Natural killer cell treated with Interleukin-12 subunit alpha and Interleukin-12 subunit beta and Interleukin-15 and Interleukin-18, amount 100 ng/mL, for 72 hours (primary cell): ENCODE results near the gene LEFTY2. TPM values are rescaled to one million over a fixed set of nuclear protein-coding genes. Genes with fewer than 3 reads are reported as not detected.
"Not testable (repeated sequence)": the region's sequence is repeated elsewhere in the genome, so short reads cannot be mapped to it uniquely, and the experiment has no call there.

ENCODE experiments used
- ATAC-seq, 2 donors: fragments of 150-1000 bp; cut with Tn5 transposase in 1 of 2; sonication (Bioruptor Pico), chemical (Tn5 transposase) in 1 of 2; 2 replicates each; pipeline ENCODE4 v1.10.0; 2021
- DNase-seq: peaks from one replicate; pipeline ENCODE4 v3.0.0; 2022; ENCODE audit warnings: low spot score
- H3K27ac Mint-ChIP-seq, 2 donors: 1 replicate in 1 of 2; 2 replicates in 1 of 2; pipeline ENCODE4 v1.8.0; 2022; ENCODE audit warnings: mixed read lengths in 2 of 2, mild to moderate bottlenecking in 1 of 2, moderate library complexity in 1 of 2
- H3K27me3 Mint-ChIP-seq, 2 donors: 1 replicate in 1 of 2; 2 replicates in 1 of 2; pipeline ENCODE4 v1.8.0; 2022; ENCODE audit warnings: mixed read lengths in 2 of 2
- H3K36me3 Mint-ChIP-seq: one replicate; pipeline ENCODE4 v1.8.0; 2022; ENCODE audit warnings: mixed read lengths
- H3K4me1 Mint-ChIP-seq, 2 donors: 1 replicate in 1 of 2; 2 replicates in 1 of 2; pipeline ENCODE4 v1.8.0; 2022; ENCODE audit warnings: low read depth in 2 of 2, mixed read lengths in 2 of 2, mild to moderate bottlenecking in 1 of 2
- H3K4me3 Mint-ChIP-seq: one replicate; pipeline ENCODE4 v1.8.0; 2022; ENCODE audit warnings: mixed read lengths
- H3K9me3 Mint-ChIP-seq: 2 replicates; pipeline ENCODE4 v1.8.0; 2022; ENCODE audit warnings: mixed read lengths
- total RNA-seq, 2 donors: library from RNA; stranded (reverse); gene quantifications; one replicate each; pipeline ENCODE4 v1.2.3, GENCODE V29; 2022

The LEFTY2 gene
- total RNA-seq, 2 donors from 2014 or later, result not detected

GRCh38 chr1:225944387-225944786, 3.4 kb upstream of the LEFTY2 start:
- peaks cover 5 to 6% of the 10 kb centered on the region in 2 donors for H3K27me3 Mint-ChIP-seq
- H3K4me3 Mint-ChIP-seq, result peak overlapping the region; percentile 28
- H3K27ac Mint-ChIP-seq, result peak overlapping the region in 1 of 2 donors; percentile 39
- ATAC-seq, result peak; percentile 11 to 55
- H3K9me3 Mint-ChIP-seq, result no peaks in the 10 kb centered on the region
- no peak for DNase-seq
- H3K4me1 Mint-ChIP-seq, result peaks cover 13 to 17% of the 10 kb centered on the region in 2 donors
- H3K36me3 Mint-ChIP-seq, result no peaks in the 10 kb centered on the region

GRCh38 chr1:225943582-225943981, 2.6 kb upstream of the LEFTY2 start:
- Mint-ChIP-seq H3K27me3 (peaks cover 3 to 6% of the 10 kb centered on the region in 2 donors), H3K27ac (no peak overlapping the region), H3K9me3 (no peaks in the 10 kb centered on the region), H3K4me1 (peaks cover 13 to 17% of the 10 kb centered on the region in 2 donors), H3K4me3 (no peak overlapping the region), H3K36me3 (no peaks in the 10 kb centered on the region)
- no peak for DNase-seq
- ATAC-seq, result no peak

GRCh38 chr1:225942574-225942973, 1.6 kb upstream of the LEFTY2 start:
- Mint-ChIP-seq H3K4me3 (no peak overlapping the region), H3K27me3 (peaks cover 0 to 2% of the 10 kb centered on the region in 2 donors), H3K27ac (no peak overlapping the region), H3K36me3 (no peaks in the 10 kb centered on the region), H3K9me3 (no peaks in the 10 kb centered on the region), H3K4me1 (peaks cover 13 to 17% of the 10 kb centered on the region in 2 donors)
- DNase-seq (no peak), ATAC-seq (no peak)

- H3K4me1 Mint-ChIP-seq, result peaks cover 13 to 17% of the 10 kb centered on the region in 2 donors
- H3K27ac Mint-ChIP-seq, result no peak overlapping the region
- H3K36me3 Mint-ChIP-seq, result no peaks in the 10 kb centered on the region
Measured at GRCh38 chr1:225941942-225942222, 862 bp upstream of the LEFTY2 start.

GRCh38 chr1:225940385-225941151, 452 bp downstream of the LEFTY2 start:
- DNase-seq (no peak), ATAC-seq (no peak)
- Mint-ChIP-seq H3K4me3 (no peak overlapping the region), H3K36me3 (no peaks in the 10 kb centered on the region), H3K9me3 (no peaks in the 10 kb centered on the region), H3K27me3 (no peaks in the 10 kb centered on the region), H3K4me1 (peaks cover 13 to 17% of the 10 kb centered on the region in 2 donors), H3K27ac (no peak overlapping the region)

More at GRCh38 chr1:225941942-225942222, 862 bp upstream of the LEFTY2 start:
- Mint-ChIP-seq H3K4me3 (no peak overlapping the region), H3K9me3 (no peaks in the 10 kb centered on the region), H3K27me3 (no peaks in the 10 kb centered on the region)
- no peak for ATAC-seq
- DNase-seq, result no peak

- not testable (repeated sequence) for H3K4me3 Mint-ChIP-seq, H3K9me3 Mint-ChIP-seq, DNase-seq, H3K27ac Mint-ChIP-seq, H3K36me3 Mint-ChIP-seq, H3K27me3 Mint-ChIP-seq
- peak; percentile 4 to 12 for ATAC-seq
- peaks cover 9 to 14% of the 10 kb centered on the region in 2 donors for H3K4me1 Mint-ChIP-seq
Measured at GRCh38 chr1:225939939-225940310, 1.1 kb downstream of the LEFTY2 start.

GRCh38 chr1:225939097-225939938, 1.7 kb downstream of the LEFTY2 start:
- DNase-seq, H3K27ac Mint-ChIP-seq, H3K4me1 Mint-ChIP-seq, H3K4me3 Mint-ChIP-seq, H3K27me3 Mint-ChIP-seq, H3K36me3 Mint-ChIP-seq, H3K9me3 Mint-ChIP-seq: not testable (repeated sequence)
- ATAC-seq, result peak in 1 of 2 donors; percentile 47

GRCh38 chr1:225937048-225937968, 3.7 kb downstream of the LEFTY2 start:
- H3K4me1 Mint-ChIP-seq, result no peaks in the 10 kb centered on the region
- H3K4me3 Mint-ChIP-seq, result no peak overlapping the region
- H3K9me3 Mint-ChIP-seq, result no peaks in the 10 kb centered on the region
- H3K27ac Mint-ChIP-seq, result no peak overlapping the region
- H3K36me3 Mint-ChIP-seq, result no peaks in the 10 kb centered on the region
- no peak for ATAC-seq
- no peak for DNase-seq
- H3K27me3 Mint-ChIP-seq, result no peaks in the 10 kb centered on the region

- Mint-ChIP-seq H3K4me3 (no peak overlapping the region), H3K27me3 (no peaks in the 10 kb centered on the region), H3K9me3 (no peaks in the 10 kb centered on the region), H3K27ac (no peak overlapping the region), H3K4me1 (no peaks in the 10 kb centered on the region), H3K36me3 (no peaks in the 10 kb centered on the region)
- DNase-seq (no peak), ATAC-seq (no peak)
Measured at GRCh38 chr1:225936523-225936922, 4.5 kb downstream of the LEFTY2 start.

- not testable (repeated sequence) for H3K36me3 Mint-ChIP-seq, ATAC-seq, H3K4me1 Mint-ChIP-seq, H3K27me3 Mint-ChIP-seq, H3K27ac Mint-ChIP-seq, H3K9me3 Mint-ChIP-seq, DNase-seq, H3K4me3 Mint-ChIP-seq
Measured at GRCh38 chr1:225936086-225936485, 4.9 kb downstream of the LEFTY2 start.

GRCh38 chr1:225934711-225935110, 6.3 kb downstream of the LEFTY2 start:
- no peak for ATAC-seq
- no peak for DNase-seq
- H3K4me1 Mint-ChIP-seq, result no peaks in the 10 kb centered on the region

GRCh38 chr1:225933072-225933471, 7.9 kb downstream of the LEFTY2 start:
- Mint-ChIP-seq H3K27me3 (no peaks in the 10 kb centered on the region), H3K4me1 (peaks cover 0 to 6% of the 10 kb centered on the region in 2 donors), H3K4me3 (no peak overlapping the region), H3K27ac (no peak overlapping the region), H3K9me3 (no peaks in the 10 kb centered on the region), H3K36me3 (no peaks in the 10 kb centered on the region)
- no peak for ATAC-seq
- DNase-seq, result no peak

More at GRCh38 chr1:225934711-225935110, 6.3 kb downstream of the LEFTY2 start:
- no peak overlapping the region for H3K27ac Mint-ChIP-seq
- no peak overlapping the region for H3K4me3 Mint-ChIP-seq
- H3K9me3 Mint-ChIP-seq, result no peaks in the 10 kb centered on the region
- no peaks in the 10 kb centered on the region for H3K36me3 Mint-ChIP-seq
- H3K27me3 Mint-ChIP-seq, result no peaks in the 10 kb centered on the region

GRCh38 chr1:225931270-225932136, 9.5 kb downstream of the LEFTY2 start:
- H3K27me3 Mint-ChIP-seq, result no peaks in the 10 kb centered on the region
- H3K27ac Mint-ChIP-seq, result peak overlapping the region in 1 of 2 donors; percentile 32
- no peaks in the 10 kb centered on the region for H3K9me3 Mint-ChIP-seq
- peaks cover 5 to 6% of the 10 kb centered on the region in 2 donors for H3K4me1 Mint-ChIP-seq
- no peaks in the 10 kb centered on the region for H3K36me3 Mint-ChIP-seq
- ATAC-seq (no peak), DNase-seq (no peak)
- no peak overlapping the region for H3K4me3 Mint-ChIP-seq
